Measurements from ENCODE around the gene MGLL.

MGLL gene

DNA sequence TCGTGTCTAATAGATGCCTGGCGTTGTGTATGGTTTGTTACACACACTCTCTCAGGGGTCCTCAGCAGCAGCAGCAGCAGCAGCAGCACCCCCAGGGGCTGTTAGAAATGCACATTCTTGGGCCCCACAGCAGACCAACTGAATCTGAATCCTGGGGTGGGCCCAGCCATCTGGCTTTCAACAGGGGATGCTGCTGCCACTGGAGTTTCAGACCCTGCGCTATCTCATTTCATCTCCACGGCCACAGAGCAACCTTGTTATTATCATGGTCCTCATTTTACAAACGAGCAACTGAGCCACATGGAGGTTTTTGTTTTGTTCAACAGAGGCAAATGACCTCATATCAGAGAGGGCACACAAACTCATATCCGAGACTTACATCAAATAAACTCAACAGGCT, 47.7 kb downstream of the MGLL start:
- no peak for DNase-seq (ENCODE audit: low spot score)

DNA sequence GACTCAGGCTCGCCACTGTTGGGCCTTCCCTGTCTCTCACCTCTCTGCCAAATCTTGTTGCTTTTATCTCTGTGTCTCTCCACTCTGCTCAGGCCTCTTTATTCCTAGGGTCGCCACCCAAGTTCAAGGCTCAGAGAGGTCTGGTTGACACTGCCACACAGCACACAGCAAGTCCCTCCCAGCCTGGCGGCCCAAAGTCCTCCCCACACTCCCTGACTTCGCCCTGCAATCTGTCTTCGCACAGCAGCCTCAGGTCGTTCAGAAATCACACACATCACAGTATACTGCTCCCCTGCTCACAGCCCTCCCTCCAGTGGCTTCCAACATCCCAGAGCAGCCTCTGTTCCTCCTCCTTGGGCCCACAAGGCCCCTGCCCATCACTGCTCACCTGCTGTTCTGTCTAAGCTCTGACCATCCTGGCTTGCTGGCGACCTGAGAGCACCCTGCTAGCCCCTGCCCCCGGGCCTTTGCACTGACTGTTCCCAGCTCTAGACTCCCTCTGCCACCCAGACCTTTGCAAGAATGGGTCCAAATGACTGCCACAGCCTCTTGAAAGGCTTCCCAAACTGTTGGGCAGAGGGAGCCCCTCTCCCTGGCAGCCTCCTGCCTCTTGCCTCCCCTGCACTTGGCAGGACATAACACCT, 48.4 kb downstream of the MGLL start:
- no peak for DNase-seq (ENCODE audit: low spot score)

DNA sequence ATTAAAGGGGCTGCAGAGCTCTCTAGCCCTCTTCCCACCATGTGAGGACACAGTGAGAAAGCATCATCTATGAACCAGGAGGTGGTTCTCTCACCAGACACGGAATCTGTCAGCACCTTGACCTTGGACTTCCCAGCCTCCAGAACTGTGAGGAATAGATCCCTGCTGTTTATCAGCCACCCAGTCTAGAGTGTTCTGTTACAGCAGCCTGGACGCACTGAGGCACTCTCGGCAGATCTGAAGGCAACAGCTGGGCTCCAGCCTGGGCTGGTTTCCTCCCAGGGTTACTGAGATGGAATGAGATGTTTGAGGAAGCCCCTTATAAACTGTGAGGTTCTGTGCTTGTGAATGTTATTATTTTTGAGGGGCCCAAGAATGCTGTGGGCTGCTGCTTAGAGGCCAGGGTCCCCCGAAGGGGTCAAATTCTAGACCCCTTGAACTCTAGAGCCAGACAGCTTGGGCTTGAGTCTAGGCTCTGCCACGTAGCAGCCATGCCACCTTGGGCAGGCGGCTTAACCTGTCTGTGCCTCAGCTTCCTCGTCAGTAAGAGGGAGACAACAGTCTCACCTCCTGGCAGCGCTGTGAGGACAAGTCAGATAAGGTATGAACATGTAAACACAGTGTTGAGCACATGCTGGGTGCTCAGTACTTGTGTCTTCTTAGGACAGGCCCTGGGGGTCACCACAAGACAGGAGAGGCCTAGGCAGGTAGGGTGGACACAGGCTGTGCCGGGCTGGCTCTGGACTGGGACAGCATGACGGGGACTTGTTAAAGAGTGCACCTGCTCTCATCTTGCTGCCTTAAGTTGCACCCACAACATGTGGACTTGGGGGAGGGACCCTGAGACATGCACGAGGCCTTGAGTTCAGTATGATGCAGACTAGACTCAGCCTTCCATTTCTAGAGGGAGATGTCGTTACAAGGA, 49.2 kb downstream of the MGLL start:
- DNase-seq (ENCODE audit: low spot score), result no peak

DNA sequence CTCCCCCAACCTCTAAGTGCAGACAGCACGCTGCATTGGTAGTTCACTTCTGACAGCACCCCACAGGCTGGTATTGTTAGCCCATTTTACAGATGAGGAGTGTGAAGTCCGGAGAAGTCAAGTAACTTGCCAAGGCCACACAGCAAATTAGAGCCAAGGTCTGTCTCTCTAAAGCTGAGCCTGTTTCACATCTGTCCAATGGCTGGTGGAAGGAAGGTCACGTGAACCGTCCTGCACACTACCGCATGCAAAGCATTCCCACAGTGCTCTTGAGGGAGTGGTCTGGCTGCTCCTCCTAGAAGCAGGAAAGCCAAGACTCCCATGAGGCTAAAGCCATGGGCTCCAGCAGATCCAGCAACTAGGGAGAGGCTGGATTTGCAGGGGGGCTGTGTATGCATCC, 50.0 kb downstream of the MGLL start:
- no peak for DNase-seq (ENCODE audit: low spot score)

DNA sequence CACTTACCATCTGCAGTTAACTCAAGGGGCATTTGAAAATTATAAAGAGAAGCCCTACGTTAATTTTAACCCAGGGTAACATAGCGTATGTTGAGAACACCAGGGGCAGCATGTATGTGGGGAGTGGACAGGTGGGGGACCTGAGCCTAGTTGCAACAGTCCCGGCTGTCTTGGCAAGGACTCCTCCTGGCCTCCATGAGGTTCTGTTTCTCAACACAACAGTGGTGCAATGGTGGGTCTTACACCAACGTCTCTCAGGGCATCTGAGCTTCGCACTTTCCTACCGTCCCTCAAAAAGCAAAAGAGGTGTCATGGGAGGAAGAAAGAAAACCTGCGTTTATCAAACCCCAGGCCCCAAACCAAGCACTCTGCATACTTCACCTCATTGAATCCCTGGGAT, 50.6 kb downstream of the MGLL start:
- DNase-seq (ENCODE audit: low spot score), result no peak

DNA sequence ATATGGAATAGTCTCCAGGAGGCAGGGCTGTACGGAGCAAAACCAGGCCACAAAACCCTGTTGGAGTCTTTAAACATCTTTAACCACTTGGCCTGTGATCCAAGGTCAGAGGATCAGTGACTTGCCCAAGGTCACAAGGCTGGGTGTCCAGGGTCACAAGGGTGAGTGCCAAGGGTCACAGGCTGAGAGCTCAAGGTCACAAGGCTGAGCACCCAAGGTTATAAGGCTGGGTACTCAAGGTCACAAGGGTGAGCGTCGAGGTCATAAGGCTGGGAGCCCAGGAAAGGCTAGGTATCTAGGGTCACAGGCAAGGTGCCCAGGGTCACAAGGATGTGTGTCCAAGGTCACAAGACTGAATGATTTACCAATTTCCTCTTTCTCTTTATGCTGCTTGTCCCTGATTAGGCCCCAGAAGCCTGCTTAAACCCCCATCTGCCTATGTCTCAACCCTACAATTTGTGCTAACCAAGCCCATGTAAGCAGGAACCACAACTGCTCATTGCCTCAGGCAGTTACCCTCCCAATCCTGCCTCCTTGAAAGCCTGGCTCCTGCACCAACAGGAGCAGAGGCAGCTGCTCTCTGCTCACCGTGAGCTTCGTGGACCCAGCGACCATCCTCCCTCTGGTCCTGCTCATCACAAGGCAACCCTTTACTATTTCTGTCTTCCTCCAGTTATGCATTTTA, 51.5 kb downstream of the MGLL start:
- DNase-seq (ENCODE audit: low spot score), result no peak

DNA sequence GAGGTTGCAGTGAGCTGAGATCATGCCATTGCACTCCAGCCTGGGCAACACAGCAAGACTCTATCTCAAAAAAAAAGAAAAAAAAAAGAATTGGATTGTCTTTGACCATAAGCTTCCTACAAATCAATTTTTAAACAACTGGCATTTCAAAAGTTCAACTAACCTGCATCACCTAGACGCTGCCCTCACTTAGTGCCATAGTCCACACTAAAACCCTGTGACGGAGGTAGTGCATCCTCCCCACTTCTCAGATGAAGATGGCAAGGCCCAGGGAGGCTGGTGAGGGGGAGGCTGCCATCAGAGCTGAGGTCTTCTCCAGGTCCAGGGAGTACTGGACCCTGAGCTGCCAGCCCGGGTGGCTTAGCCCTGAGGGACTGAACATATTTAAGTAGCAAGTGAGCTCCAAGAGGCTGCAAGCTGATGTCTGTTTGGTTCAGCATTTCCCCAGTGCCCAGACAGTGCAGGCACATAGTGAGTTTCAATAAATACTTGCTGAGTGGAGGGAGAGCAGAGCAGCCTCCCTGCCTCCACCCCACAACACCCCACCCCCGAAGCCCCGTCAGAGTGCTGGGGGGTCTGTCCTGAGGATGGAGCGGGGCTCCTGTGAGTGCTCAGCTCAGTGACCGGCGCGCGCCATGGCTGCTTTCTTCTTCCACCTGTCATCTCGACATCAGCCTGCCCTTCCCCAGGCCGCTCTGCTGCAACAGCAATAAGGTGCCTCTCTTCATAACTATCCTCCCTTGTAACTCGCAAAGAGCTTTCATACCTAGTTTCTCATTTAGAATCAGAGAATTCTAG, 52.8 kb downstream of the MGLL start:
- no peak for DNase-seq (ENCODE audit: low spot score)

DNA sequence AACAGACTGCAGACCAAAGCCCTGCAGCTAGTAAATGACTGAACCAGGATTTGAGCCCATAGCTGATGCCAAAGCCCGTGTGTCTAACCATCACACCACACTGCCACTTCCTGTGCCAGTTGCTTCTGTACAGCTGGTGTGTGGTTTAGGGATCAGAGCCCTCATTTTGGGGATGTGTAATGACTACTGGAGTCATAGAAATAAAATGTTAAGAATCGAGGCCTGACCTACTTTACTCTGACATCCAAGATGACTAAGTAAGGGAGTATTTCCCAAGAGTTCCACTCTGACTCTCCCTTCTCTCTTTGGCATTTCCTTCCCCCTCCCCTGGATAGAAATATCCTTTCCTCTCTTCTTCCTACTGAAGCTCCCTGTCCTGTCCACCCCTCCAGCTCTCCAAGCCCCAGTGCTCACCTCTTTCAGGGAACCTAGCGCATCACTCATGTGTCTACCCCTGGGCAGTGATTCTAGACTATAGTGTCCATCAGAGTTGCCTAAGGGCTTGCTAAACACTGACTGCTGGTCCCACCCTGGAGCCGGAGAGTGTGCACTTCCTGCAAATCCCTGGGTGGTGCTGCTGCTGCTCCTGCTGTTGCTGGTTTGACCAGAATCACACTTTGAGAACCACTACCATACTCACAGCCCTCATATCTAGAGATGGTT, 53.8 kb downstream of the MGLL start:
- peak; percentile 78 for DNase-seq (ENCODE audit: low spot score)

DNA sequence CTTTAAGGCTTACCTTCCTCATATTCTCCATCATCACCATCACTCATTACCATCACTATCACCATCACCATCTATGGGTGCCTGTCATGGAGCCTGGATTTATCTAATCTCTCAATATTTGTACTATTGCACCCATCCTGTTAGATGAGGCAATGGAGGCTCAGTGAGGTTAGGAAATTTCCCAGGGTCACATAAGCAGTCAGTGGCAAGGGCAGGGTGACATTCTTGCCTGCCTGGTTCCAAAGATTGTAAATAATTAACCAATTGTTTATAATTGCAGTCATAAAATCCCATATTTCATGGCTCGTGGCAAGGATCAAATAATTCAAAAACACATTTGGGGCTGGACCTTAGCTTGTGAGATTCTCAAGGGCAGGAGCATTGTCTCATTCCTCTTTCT, 55.2 kb downstream of the MGLL start:
- DNase-seq (ENCODE audit: low spot score), result peak; percentile 82

DNA sequence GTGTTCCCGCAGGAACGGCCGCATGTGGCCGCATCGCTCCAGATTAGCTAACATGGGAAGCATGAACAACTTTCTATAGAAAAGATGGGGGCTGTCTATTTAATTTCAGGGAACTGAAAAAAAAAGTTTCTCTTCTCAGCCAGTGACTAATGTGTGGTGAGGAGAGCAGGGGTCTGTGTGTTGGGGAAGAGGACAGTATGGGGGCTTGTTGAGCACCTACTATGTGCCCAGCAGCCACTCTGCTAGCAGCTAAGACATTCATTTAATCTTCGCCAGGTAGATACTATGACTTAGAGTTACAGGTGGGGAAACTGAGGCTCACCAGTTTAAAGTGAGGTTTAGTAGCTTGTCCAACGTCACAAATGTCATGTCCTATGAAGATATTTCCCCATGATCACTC, 56.6 kb downstream of the MGLL start:
- no peak for DNase-seq (ENCODE audit: low spot score)

DNA sequence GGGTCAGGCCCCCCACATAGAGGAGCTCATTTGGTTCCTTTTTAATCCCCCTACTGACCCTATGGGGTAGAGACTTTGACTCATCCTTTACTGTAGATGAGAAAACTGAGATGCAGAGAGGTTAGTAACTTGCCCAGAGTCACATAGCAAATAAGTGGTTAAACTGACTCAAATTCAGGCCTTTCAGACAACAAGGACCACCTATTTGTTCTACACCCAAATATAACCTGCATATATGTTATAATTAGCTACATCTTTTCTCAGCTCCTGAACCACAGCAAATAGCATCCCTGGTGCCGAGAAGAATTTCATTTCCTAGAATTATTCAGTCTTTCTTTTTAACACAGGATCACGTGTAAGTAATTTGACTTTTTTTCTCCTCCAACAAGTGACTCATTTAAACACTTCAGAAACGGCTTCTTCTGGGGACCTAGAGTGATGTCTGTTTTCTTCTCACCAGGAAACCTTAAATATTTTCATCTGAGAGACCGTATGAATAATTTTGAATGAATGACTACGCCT, 57.4 kb downstream of the MGLL start:
- DNase-seq (ENCODE audit: low spot score), result no peak

DNA sequence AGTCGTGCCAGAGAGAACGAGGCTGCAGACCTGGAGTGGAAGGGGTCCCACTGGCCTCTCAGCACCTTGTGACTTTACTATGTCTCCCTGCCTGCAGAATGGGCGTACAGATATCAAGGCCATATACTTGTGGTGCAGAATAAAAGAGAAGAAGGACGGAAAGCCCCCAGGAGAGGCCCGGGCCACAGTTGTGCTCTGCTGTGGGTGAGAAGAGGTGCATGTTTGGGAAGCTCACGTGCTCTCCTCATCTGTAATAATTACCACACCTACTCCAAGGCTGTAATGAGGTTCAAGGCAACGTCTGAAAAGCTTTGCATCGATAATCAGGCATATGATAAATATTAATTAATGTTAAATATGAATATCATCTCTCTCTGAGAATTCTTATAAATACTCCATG, 58.0 kb downstream of the MGLL start:
- no peak for DNase-seq (ENCODE audit: low spot score)

DNA sequence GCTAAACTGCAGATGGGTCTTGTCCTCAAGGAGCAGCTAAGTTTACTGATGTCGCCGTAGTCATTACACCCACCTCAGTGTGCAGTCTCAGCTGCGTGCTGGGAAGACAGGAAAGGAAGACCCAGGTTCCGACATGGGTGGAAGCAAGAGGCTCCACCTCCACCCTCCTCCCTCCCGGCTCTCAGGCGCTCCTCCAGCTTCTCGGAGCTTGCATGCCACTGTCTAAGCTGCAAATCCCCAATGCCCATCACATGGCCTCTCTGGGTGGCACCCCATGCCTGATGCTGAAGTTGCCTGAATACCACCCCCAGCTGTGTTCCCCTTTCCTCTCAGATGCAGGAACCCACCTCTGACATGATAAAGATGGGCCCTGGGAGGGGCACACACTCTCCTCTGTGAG, 58.5 kb downstream of the MGLL start:
- no peak for DNase-seq (ENCODE audit: low spot score)

DNA sequence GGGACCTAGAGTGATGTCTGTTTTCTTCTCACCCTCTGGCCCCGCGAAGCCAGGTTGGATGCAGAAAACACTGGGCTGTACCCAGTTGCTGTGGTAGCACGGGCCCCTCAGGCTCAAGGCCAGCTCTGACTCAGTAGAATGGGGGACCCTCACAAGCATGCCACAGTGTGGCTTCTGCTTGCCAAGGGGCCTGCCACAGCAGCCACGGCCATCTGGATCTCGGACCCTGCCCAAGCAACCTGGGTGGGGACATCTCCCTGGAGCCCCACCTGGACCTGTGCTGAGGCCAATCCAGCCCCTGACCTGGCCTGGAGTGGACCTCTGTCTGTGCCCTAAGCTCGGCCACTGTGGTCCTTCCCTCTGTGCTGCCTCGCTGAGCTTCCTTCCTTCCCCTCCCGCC, 59.0 kb downstream of the MGLL start:
- no peak for DNase-seq (ENCODE audit: low spot score)

DNA sequence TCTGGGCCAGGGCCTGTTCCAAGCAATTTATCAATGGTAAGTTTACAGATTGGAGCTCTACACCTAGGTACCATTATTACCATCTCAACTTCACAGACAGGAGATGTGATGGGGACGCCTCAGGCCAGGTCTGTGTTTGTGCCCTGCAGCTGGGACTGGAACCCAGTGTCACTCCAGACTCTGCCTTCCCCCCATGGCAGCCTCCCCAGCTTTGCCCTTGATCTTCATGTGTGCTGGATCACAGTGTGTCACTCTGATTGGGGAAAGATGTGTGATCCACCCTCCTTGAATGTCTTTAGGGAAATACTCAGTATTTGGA, 59.6 kb downstream of the MGLL start:
- no peak for DNase-seq (ENCODE audit: low spot score)

DNA sequence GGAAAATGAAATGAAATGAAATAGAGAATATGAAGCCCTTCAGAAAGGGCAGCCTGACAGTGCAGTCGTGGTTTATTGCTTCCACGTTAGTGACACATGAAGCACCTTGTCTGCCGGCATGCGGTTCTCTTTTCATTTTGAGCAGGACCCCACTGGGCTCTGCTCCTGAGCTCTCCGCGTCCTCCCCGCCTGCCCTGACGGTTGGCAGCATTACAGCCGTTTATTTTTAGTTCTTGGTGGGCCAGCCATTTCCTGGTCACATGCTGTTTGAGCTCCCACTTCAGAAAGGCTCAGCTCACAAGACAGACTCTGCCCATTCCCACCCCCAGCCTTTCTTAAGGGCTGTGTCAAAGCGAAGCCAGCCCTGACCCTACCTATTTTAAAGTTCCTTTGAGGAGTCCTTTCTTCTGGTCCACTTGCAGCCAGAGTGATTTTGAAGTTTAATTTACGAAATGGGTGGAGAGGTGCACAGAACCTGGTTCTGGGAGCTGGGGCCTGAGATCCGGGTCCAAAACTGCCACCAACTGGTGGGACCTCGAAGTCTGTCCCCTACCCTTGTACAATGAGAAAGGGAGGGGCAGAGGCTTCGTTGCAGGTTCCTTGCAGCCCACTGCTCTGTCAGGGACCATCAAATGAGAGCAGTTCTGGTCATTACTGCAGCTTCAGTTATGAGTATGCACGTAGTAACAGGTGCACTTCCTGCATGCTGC, 60.1 kb downstream of the MGLL start:
- no peak for DNase-seq (ENCODE audit: low spot score)

DNA sequence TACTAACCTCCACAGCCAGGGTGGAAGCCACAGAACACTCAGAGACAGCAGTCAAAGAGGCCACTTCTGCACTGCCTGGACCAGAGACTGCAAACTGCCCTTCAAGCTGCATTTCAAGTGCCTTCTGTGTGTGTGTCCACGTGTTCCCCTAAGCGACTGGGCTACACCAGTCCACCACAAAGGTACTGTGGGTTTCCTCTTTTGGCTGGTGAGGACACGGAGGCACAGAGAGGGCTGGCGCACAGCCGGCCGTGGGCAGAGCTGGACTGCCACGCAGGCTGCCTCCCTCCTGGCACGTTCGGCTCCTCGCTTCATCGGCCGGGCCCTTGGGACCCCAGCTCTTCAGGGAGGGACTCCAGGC, 60.9 kb downstream of the MGLL start:
- no peak for DNase-seq (ENCODE audit: low spot score)

DNA sequence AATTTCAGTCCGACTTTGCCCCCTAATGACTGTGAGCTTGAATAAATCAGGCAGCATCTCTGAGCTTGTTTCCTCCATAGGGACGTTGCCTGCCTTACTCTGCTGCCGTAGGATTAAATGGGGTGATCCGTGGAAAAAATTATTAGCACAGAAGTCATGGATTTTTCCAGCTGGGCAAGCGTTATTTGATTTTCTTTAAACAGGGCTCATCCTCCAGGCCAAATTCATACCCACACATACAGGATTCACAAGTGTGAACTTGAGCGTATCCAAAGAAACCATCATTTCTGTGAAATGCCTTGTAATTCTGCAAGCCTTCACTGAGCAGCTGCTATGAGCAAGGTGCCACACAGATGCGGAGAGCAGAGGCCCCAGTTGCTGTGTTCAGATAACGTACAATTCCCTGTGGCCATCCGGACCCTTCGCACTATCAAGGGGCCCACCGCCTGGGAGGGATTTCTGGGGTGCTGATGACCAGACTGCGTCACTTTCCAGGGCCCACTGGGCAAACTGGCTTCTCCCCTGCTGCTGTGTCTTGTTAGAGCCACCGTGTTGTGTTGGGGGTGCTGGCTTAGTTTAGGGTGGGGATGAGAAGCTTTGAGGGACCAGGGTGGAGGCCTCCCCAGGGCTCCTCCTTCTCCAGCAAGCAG, 61.4 kb downstream of the MGLL start:
- DNase-seq (ENCODE audit: low spot score), result no peak

DNA sequence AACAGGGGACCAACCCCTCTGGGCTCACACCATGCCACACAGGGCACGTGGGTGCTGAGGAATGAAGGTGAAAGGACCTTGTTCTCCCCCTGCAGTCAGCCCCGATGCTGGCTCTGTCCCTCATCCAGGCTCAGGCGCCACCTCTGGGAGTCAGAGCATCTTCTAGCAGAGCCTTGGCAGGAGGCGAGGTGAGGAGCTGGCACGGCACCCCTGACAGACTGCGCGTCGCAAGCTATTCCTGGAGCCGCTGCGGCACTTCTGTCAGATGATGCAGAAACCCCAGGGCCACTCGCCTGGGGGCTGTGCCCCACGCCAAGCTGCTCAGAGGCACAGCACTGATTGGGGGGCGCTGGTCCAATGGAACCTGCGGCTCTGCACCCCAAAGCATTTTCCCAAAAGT, 62.0 kb downstream of the MGLL start:
- no peak for DNase-seq (ENCODE audit: low spot score)

DNA sequence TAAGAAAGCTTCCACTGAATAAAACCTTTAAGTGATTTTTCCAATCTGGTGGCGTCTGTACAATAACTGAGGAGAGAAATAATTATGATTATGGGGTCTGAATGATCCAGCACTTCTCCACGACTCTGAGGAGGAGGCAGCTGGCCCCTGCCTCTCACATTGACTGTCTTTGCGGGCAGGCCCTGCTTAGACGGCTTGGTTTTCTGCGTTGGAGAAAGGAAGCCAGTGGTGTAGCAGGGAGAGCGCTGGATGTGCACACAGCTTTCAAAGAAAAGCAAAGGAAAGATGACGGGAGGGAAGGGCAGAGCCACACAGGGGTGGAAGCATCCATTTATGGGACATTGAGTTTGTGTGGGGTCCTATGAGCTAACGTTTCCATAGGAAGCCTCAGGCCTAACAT, 62.5 kb downstream of the MGLL start:
- DNase-seq (ENCODE audit: low spot score), result no peak

DNA sequence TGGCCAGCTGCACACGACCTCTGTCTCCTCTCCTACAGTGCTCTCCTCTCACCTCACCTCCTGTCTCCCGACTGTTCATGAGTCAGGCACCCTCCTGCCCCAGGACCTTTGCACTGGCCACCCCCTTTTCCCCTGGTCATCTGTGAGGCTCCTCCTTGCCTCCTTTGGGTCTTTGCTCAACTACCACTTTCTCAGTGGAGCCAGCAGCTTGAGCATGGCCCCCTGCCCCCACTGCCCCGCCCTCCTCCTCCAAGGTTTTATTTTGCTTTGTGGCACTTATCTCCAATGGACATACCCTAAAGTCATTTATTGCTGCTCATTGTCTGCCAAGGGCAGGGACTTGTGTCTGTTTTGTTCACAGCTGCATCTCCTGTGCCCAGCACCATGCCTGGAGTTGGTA, 64.3 kb downstream of the MGLL start:
- DNase-seq (ENCODE audit: low spot score), result no peak

All from LoVo (cell line).